ENCODE results near the gene PAK1.

The PAK1 gene

GRCh38 chr11:77345621-77346020, 128.3 kb downstream of the PAK1 start:
- Histone ChIP-seq H3K79me2 (no peaks in the 10 kb centered on the region), H3K4me1 (no peaks in the 10 kb centered on the region), H3K4me2 (ENCODE audit: low read length) (no peak overlapping the region), H3K27ac (no peak overlapping the region), H2AFZ (no peak overlapping the region), H3K36me3 (ENCODE audit: control insufficient read depth, insufficient read depth, low read length) (no peaks in the 10 kb centered on the region), H3K27me3 (ENCODE audit: control insufficient read depth, insufficient read depth, low read length) (no peaks in the 10 kb centered on the region), H3K9ac (no peak overlapping the region), H3K9me3 (ENCODE audit: control insufficient read depth, low read length) (no peaks in the 10 kb centered on the region), H3K4me3 (ENCODE audit: low read depth, low read length) (no peak overlapping the region)
- TF ChIP-seq CTCF (IDR thresholded peaks at IDR 0.05) = no peak

GRCh38 chr11:77340501-77340900, 133.4 kb downstream of the PAK1 start:
- H3K9ac ChIP-seq = no peak overlapping the region
- no peaks in the 10 kb centered on the region for H3K36me3 ChIP-seq (ENCODE audit: control insufficient read depth, insufficient read depth, low read length)
- no peaks in the 10 kb centered on the region for H3K9me3 ChIP-seq (ENCODE audit: control insufficient read depth, low read length)
- H3K4me2 ChIP-seq (ENCODE audit: low read length) = no peak overlapping the region
- no peaks in the 10 kb centered on the region for H3K27me3 ChIP-seq (ENCODE audit: control insufficient read depth, insufficient read depth, low read length)
- H2AFZ ChIP-seq = no peak overlapping the region
- H3K27ac ChIP-seq = no peak overlapping the region
- H3K79me2 ChIP-seq = no peaks in the 10 kb centered on the region
- TF ChIP-seq CTCF (IDR thresholded peaks at IDR 0.05) = no peak
- no peaks in the 10 kb centered on the region for H3K4me1 ChIP-seq
- H3K4me3 ChIP-seq (ENCODE audit: low read depth, low read length) = no peak overlapping the region

- Histone ChIP-seq H2AFZ (no peak overlapping the region), H3K36me3 (ENCODE audit: control insufficient read depth, insufficient read depth, low read length) (no peaks in the 10 kb centered on the region), H3K4me1 (no peaks in the 10 kb centered on the region), H3K4me3 (ENCODE audit: low read depth, low read length) (no peak overlapping the region), H3K9ac (no peak overlapping the region), H3K4me2 (ENCODE audit: low read length) (no peak overlapping the region), H3K79me2 (no peaks in the 10 kb centered on the region), H3K27ac (no peak overlapping the region), H3K27me3 (ENCODE audit: control insufficient read depth, insufficient read depth, low read length) (no peaks in the 10 kb centered on the region), H3K9me3 (ENCODE audit: control insufficient read depth, low read length) (no peaks in the 10 kb centered on the region)
- no peak for TF ChIP-seq CTCF (IDR thresholded peaks at IDR 0.05)
These were observed 141.6 kb downstream of the PAK1 start for GRCh38 chr11:77332259-77332658.

- Histone ChIP-seq H3K36me3 (ENCODE audit: control insufficient read depth, insufficient read depth, low read length) (no peaks in the 10 kb centered on the region), H3K27me3 (ENCODE audit: control insufficient read depth, insufficient read depth, low read length) (no peaks in the 10 kb centered on the region), H3K9me3 (ENCODE audit: control insufficient read depth, low read length) (no peaks in the 10 kb centered on the region), H3K79me2 (no peaks in the 10 kb centered on the region), H3K27ac (no peak overlapping the region), H3K4me3 (ENCODE audit: low read depth, low read length) (no peak overlapping the region), H2AFZ (no peak overlapping the region), H3K4me2 (ENCODE audit: low read length) (no peak overlapping the region), H3K9ac (no peak overlapping the region), H3K4me1 (no peaks in the 10 kb centered on the region)
- no peak for TF ChIP-seq CTCF (IDR thresholded peaks at IDR 0.05)
These were observed 148.7 kb downstream of the PAK1 start for GRCh38 chr11:77325159-77325558.

- Histone ChIP-seq H3K79me2 (no peaks in the 10 kb centered on the region), H3K4me1 (no peaks in the 10 kb centered on the region), H2AFZ (no peak overlapping the region), H3K4me2 (ENCODE audit: low read length) (no peak overlapping the region), H3K9me3 (ENCODE audit: control insufficient read depth, low read length) (no peaks in the 10 kb centered on the region), H3K4me3 (ENCODE audit: low read depth, low read length) (no peak overlapping the region), H3K27me3 (ENCODE audit: control insufficient read depth, insufficient read depth, low read length) (no peaks in the 10 kb centered on the region), H3K36me3 (ENCODE audit: control insufficient read depth, insufficient read depth, low read length) (no peaks in the 10 kb centered on the region), H3K9ac (no peak overlapping the region), H3K27ac (no peak overlapping the region)
- no peak for TF ChIP-seq CTCF (IDR thresholded peaks at IDR 0.05)
These were observed 149.4 kb downstream of the PAK1 start for GRCh38 chr11:77324508-77324907.
